DOHH2 (cell line): Measurements from ENCODE around the gene GLB1L.

Source experiments
- H3F3A ChIP-seq: fragments of 200-600 bp; sonication (generic), shearing (Covaris generic); 2 replicates; pipeline ENCODE4 v1.6.0; 2016; ENCODE audit warnings: antibody characterized with exemption, mild to moderate bottlenecking; ENCODE audit not compliant: control insufficient read depth, insufficient read depth
- H3K27ac ChIP-seq: fragments of 200-600 bp; sonication (generic); 2 replicates; pipeline ENCODE4 v1.5.1; 2014; ENCODE audit warnings: low read depth, mild to moderate bottlenecking, low read length, moderate library complexity
- H3K27me3 ChIP-seq: fragments of 200-600 bp; sonication (generic); 2 replicates; pipeline ENCODE4 v1.6.1; 2014; ENCODE audit warnings: mild to moderate bottlenecking, low read length, mixed read lengths; ENCODE audit not compliant: control insufficient read depth
- H3K36me3 ChIP-seq: fragments of 200-600 bp; sonication (generic); 2 replicates; pipeline ENCODE4 v1.6.1; 2014; ENCODE audit warnings: mild to moderate bottlenecking, low read length, moderate library complexity, mixed read lengths; ENCODE audit not compliant: control insufficient read depth
- H3K4me1 ChIP-seq: fragments of 200-600 bp; sonication (generic); 2 replicates; pipeline ENCODE4 v1.6.1; 2014; ENCODE audit warnings: mild to moderate bottlenecking, low read length, mixed read lengths; ENCODE audit not compliant: control insufficient read depth
- H3K4me2 ChIP-seq: fragments of 200-600 bp; sonication (generic); 2 replicates; pipeline ENCODE4 v1.6.0; 2014; ENCODE audit warnings: mild to moderate bottlenecking, low read length, moderate library complexity
- H3K4me3 ChIP-seq: fragments of 200-600 bp; sonication (generic); 2 replicates; pipeline ENCODE4 v1.5.1; 2014; ENCODE audit warnings: mild to moderate bottlenecking, low read length, mixed read lengths
- H3K79me2 ChIP-seq: fragments of 200-600 bp; sonication (generic); 2 replicates; pipeline ENCODE4 v1.6.1; 2014; ENCODE audit warnings: mild to moderate bottlenecking, low read length, mixed read lengths; ENCODE audit not compliant: control insufficient read depth
- H3K9me2 ChIP-seq: fragments of 200-600 bp; sonication (generic); replicated peaks from 2 replicates; pipeline ENCODE4 v1.6.1; 2014; ENCODE audit warnings: mild to moderate bottlenecking, low read length, mixed read lengths; ENCODE audit not compliant: control insufficient read depth
- H3K9me3 ChIP-seq: fragments of 200-600 bp; sonication (generic); 2 replicates; pipeline ENCODE4 v1.6.1; 2014; ENCODE audit warnings: antibody characterized with exemption, low read length, mixed read lengths; ENCODE audit not compliant: control insufficient read depth, insufficient read depth
- H4K20me1 ChIP-seq: fragments of 200-600 bp; sonication (generic); 2 replicates; pipeline ENCODE4 v1.6.0; 2014; ENCODE audit warnings: low read depth, mild to moderate bottlenecking, antibody characterized with exemption, low read length, moderate library complexity; ENCODE audit not compliant: control insufficient read depth, insufficient read depth
- CTCF ChIP-seq: fragments of 200-600 bp; sonication (generic); IDR thresholded peaks from one replicate; pipeline ENCODE4 v1.5.1; 2014; ENCODE audit warnings: antibody characterized with exemption, mild to moderate bottlenecking, low read depth, low read length; ENCODE audit not compliant: poor library complexity, severe bottlenecking
- EZH2phosphoT487 ChIP-seq: fragments of 200-600 bp; sonication (generic); IDR thresholded peaks from 2 replicates; pipeline ENCODE4 v1.6.1; 2017; ENCODE audit warnings: borderline replicate concordance, mild to moderate bottlenecking, antibody characterized with exemption, low read length, moderate library complexity, mixed read lengths

GLB1L gene

DNA sequence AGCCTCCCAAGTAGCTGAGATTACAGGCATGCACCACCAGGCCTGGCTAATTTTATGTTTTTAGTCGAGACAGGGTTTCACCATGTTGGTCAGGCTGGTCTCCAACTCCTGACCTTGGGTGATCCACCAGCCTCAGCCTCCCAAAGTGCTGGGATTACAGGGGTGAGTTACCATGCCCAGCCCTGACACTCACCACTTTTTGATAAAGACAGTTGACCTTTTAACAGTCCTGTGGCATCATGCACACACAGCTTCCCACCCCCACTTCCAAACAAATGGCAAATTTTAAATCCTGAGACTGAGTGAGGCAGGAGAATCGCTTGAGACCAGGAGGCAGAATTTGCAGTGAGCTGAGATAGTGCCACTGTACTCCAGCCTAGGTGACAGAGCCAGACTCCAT lies 27.8 kb upstream of the GLB1L start:
- Histone ChIP-seq H3K4me3 (no peak overlapping the region), H3K4me2 (no peak overlapping the region), H3K9me2 (no peaks in the 10 kb centered on the region), H3K27ac (no peak overlapping the region), H3K4me1 (peaks cover 12% of the 10 kb centered on the region), H3K79me2 (no peaks in the 10 kb centered on the region), H3K9me3 (no peaks in the 10 kb centered on the region), H3K27me3 (0 out of 2 replicates have a peak, but pooled peaks cover 3% of the 10 kb centered on the region), H4K20me1 (no peaks in the 10 kb centered on the region), H3F3A (no peaks in the 10 kb centered on the region), H3K36me3 (no peaks in the 10 kb centered on the region)
- TF ChIP-seq CTCF (no peak), EZH2phosphoT487 (no peak)

- no peaks in the 10 kb centered on the region for H4K20me1 ChIP-seq
- no peak overlapping the region for H3K4me3 ChIP-seq
- no peaks in the 10 kb centered on the region for H3K36me3 ChIP-seq
- 0 out of 2 replicates have a peak, but pooled peaks cover 3% of the 10 kb centered on the region for H3K27me3 ChIP-seq
- no peaks in the 10 kb centered on the region for H3K9me3 ChIP-seq
- TF ChIP-seq CTCF, result no peak
- TF ChIP-seq EZH2phosphoT487, result no peak
- H3K9me2 ChIP-seq, result no peaks in the 10 kb centered on the region
- peaks cover 5% of the 10 kb centered on the region for H3K4me1 ChIP-seq
- H3K27ac ChIP-seq, result no peak overlapping the region
- no peaks in the 10 kb centered on the region for H3K79me2 ChIP-seq
- no peaks in the 10 kb centered on the region for H3F3A ChIP-seq
- no peak overlapping the region for H3K4me2 ChIP-seq
Measured at GRCh38 chr2:219272356-219272755, 27.1 kb upstream of the GLB1L start.

DNA sequence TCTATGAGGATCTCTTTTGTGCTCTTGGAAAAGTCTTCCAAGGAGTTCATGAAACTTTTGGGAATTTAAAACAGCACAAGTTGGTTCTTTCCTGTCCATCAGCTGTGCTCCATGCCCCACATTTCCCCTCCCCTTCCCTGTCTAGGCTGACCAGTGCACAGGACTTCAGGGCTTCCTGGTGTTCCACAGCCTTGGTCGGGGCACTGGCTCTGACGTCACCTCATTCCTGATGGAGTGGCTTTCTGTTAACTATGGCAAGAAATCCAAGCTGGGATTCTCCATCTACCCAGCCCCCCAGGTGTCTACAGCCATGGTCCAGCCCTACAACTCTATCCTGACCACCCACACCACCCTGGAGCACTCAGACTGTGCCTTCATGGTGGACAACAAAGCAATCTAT lies 25.8 kb upstream of the GLB1L start:
- TF ChIP-seq EZH2phosphoT487 (no peak), CTCF (no peak)
- no peaks in the 10 kb centered on the region for H3K9me3 ChIP-seq
- no peaks in the 10 kb centered on the region for H3K36me3 ChIP-seq
- H3K27me3 ChIP-seq, result 0 out of 2 replicates have a peak, but pooled peaks cover 3% of the 10 kb centered on the region
- no peaks in the 10 kb centered on the region for H3K4me1 ChIP-seq
- no peaks in the 10 kb centered on the region for H3F3A ChIP-seq
- no peak overlapping the region for H3K27ac ChIP-seq
- no peak overlapping the region for H3K4me2 ChIP-seq
- H3K9me2 ChIP-seq, result no peaks in the 10 kb centered on the region
- H3K4me3 ChIP-seq, result no peak overlapping the region
- no peaks in the 10 kb centered on the region for H4K20me1 ChIP-seq
- no peaks in the 10 kb centered on the region for H3K79me2 ChIP-seq

GRCh38 chr2:219270055-219270372 lies 24.8 kb upstream of the GLB1L start:
- 0 out of 2 replicates have a peak, but pooled peaks cover 3% of the 10 kb centered on the region for H3K27me3 ChIP-seq
- H3K4me2 ChIP-seq, result no peak overlapping the region
- TF ChIP-seq CTCF (no peak), EZH2phosphoT487 (no peak)
- H4K20me1 ChIP-seq, result no peaks in the 10 kb centered on the region
- H3K27ac ChIP-seq, result no peak overlapping the region
- H3K36me3 ChIP-seq, result no peaks in the 10 kb centered on the region
- H3K9me3 ChIP-seq, result no peaks in the 10 kb centered on the region
- no peak overlapping the region for H3K4me3 ChIP-seq
- no peaks in the 10 kb centered on the region for H3K9me2 ChIP-seq
- no peaks in the 10 kb centered on the region for H3F3A ChIP-seq
- no peaks in the 10 kb centered on the region for H3K4me1 ChIP-seq
- no peaks in the 10 kb centered on the region for H3K79me2 ChIP-seq
